Measurements from ENCODE around the gene STK39.

STK39 gene

DNA sequence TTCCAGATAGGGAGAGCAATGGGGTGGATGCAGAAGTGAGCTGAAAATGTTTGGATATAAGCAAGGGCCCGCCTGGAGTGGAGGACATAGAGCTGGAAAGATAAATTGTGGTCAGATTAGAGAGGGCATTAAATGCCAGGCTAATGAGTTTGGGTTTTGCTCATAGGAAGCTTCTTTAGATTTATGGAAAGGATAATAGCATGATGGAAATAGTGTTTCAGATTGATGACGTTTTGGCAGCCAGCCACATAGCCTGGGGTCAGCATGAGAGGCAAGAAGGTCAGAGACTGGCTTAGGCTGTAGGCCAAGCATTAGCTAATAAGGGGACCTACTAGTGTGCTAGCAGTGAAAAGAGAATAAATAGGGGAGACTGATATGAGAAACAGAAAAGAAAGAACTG lies 321.6 kb downstream of the STK39 start:
- DNase-seq (ENCODE audit: low read depth in 2 of 2) = no peak

DNA sequence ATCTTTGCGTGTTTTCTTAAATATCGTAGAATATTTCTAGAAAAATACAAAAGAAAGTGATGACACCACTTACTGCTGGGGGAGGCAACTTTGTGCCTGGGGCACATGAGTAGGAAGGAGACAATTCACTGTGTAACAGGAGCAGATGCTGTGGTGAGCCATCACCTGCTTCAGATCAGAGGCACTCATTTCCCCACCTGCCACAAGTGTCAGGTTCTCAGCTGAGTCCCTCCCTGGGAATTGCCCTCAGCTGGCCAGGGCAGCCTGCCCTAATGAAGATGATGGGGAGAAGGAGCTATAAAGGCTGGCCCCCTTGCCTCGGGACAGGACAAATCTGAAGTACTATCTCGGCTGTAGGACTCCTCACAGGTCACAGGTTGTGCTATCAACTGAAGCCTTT lies 322.8 kb downstream of the STK39 start:
- no peak for DNase-seq (ENCODE audit: low read depth in 2 of 2)

DNA sequence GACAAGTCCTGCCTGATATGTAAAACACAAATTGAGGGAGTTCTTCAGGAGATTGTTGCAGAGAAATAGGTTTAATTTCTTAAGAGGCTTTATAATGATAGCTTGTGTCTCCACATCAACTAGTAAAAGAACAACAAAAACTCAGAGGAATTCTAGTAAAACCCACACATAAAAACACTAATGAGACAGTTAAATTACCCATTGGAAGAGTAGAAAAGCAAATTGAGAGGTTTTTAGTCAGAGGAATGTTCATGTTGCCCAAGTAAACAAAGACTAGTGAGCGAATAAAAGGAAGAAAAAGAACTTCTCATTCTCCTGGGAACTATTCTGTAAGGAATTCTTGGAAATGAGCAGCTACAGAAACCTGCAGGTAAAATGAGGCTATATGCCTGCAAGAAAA lies 330.6 kb downstream of the STK39 start:
- DNase-seq (ENCODE audit: low read depth in 2 of 2) = no peak

DNA sequence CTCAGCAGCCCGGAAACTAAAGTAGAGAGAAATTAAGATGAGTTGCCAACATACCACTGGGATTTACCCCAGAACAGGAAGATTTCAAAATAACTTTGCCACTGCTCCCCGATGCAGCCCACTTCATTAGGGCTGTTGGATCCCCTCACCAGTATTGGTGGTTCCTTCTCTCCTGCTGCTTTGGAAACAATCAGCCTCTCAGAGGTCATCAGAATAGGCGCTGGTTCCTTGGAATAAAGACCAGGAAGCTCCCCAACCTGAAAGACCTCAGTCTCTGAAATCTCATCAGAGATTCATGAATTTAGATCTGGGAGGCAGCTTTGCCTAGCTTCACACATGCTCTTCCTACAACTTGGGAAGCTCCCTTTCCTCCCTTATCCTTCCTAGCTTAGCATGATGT lies 332.4 kb downstream of the STK39 start:
- DNase-seq (ENCODE audit: low read depth in 2 of 2) = no peak

DNA sequence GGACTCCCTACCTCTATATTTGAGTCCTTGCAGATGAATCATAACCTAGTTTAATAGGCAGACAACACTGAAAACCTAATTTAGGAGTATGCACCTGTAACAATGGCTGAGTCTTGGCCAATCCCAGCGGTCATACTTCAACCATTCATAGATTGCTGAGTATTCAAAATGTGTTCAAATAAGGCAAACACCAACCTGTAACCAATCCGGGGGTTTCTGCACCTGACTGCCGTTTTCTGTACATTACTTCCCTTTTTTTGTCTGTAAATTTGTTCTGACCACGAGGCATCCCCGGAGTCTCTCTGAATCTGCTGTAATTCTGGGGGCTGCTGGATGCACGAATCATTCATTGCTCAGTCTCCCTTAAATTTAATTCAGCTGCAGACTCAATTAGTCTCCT lies 338.6 kb downstream of the STK39 start:
- DNase-seq (ENCODE audit: low read depth in 2 of 2) = no peak

DNA sequence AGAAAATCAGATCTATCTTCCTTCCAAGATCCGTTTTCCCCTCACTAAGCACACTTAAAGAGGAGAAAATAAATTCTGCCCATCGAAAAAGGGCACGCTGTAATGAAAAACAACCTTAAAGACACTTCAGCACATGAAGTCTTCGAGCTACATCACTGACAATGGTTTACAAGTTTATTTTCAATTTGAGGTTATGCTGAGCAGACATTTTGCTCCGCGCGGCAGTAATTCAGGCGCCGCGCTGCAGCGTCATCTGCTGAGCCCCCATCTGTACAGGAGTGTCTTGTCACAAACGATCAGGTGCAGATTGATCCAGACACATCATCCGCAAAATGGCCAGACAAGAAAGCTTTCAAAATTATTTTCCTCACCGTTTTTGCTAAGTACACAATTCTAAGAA lies 341.7 kb downstream of the STK39 start:
- DNase-seq (ENCODE audit: low read depth in 2 of 2) = no peak
